Middle frontal gyrus (tissue), 1 donor: ENCODE measurements around the gene PSMC4.
A peak's percentile ranks its signal among the peaks of the same experiment; 100 is the strongest.

Experiments
- DNase-seq: peaks from one replicate; pipeline ENCODE4 v3.0.0-alpha.2; 2015; ENCODE audit warnings: low spot score; ENCODE audit errors: extremely low spot score

Gene PSMC4

DNA sequence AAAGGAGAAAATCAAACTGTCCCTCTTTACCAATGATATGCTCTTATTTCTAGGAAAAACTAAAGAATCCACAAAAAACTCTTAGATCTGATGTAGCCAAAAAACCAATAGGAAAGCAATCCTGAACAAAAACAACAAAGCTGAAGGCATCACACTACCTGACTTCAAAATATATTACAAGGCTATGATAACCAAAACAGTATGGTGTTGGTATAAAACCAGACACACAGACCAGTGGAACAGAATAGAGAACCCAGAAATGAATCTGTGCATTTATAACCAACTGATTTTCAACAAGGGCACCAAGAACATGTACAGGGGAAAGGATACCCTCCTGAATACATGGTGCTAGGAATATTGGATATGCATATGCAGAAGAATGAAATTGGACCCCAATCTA lies 16.2 kb downstream of the PSMC4 start:
- no peak for DNase-seq

DNA sequence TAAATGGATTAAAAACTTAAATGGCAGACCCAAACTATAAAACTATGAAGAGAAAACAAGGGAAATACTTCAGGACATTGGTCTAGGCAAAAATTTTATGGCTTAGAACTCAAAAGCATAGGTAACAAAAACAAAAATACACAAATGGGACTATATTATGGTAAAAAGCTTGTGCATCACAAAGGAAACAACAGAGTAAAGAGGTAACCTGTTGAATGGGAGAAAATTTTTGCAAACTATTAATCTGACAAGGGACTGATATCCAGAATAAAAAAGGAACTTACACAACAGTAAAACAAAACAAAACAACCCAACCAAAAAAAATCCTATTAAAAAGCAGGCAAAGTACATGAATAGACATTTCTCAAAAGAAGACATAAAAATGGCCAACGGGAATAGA lies 16.6 kb downstream of the PSMC4 start:
- no peak for DNase-seq

DNA sequence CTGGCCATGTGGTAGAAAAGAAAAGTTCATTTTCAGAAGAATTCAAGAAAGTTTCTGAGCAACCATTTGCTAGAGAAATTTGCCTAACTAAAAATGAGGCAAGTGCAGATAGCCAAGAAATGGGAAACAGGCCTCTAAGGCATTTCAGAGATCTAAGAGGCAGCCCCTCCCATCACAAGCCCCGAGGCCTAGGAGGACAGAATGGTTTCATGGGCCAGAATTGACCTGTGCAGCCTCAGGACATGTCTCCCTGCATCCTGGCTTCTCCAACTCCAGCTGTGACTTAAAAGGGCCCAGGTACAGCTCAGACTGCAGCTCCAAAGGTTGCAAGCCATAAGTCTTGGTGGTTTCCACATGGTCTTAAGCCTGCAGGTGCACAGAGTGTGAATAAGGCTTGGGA lies 22.6 kb downstream of the PSMC4 start:
- DNase-seq, result no peak

DNA sequence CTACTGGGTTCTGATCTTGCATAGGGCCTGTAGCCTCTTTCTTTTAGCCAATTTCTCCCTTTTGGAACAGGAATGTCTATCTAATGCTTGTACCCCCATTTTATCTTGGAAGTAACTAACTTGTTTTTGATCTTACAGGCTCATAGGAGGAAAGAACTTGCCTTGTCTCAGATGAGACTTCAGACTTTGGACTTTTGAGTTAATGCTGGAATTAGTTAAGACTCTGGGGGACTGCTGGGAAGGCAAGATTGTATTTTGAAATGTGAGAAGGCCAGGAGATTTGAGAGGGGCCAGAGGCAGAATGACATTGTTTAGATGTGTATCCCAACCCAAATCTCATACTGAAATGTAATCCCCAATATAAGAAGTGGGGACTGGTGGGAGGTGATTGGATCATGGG lies 23.4 kb downstream of the PSMC4 start:
- no peak for DNase-seq

DNA sequence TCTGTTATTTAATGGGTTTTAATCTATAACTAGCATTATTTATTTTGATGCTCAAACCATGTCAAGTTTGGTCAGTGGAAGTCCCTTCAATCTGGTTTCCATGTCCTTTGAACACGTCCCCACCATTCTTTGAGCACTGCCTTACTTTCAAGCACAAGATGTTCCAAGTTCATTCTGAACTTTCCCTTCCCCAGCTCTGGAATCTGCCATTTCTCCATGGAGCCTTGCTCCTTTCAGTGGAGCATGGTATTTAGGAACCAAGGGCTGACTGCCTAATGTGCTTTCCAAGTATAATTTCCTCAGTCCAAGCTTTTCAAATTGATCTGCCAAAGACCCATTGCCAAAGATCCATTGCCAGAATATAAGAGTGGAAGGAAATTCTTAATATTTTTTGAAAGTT lies 24.8 kb downstream of the PSMC4 start:
- DNase-seq, result no peak

DNA sequence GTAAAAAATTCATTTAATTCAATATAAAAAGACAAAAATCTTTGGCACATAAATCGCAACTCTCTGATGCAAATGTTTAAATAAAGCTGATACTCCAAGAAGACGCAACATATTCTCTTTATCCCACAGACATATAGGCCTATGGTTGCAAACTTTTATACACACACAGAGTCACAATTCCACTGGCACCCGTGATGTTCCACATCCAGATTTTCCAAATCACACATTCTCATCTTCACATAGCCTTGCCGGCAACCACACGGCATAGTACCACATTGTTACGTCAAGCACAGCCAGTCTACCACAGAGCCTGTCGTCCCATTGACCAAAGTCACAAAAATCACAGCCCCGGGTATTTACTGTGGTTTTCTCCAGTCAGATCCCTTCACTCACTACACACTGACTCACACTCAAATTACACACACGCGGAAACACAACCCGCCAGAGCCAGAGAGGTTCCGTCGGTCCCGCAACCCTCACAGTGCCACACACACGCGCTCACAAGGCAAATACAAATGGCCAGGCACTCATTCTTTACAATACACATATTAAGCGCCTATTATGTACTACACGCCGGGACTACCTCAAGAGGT lies 25.3 kb downstream of the PSMC4 start:
- peak; percentile 3 for DNase-seq

DNA sequence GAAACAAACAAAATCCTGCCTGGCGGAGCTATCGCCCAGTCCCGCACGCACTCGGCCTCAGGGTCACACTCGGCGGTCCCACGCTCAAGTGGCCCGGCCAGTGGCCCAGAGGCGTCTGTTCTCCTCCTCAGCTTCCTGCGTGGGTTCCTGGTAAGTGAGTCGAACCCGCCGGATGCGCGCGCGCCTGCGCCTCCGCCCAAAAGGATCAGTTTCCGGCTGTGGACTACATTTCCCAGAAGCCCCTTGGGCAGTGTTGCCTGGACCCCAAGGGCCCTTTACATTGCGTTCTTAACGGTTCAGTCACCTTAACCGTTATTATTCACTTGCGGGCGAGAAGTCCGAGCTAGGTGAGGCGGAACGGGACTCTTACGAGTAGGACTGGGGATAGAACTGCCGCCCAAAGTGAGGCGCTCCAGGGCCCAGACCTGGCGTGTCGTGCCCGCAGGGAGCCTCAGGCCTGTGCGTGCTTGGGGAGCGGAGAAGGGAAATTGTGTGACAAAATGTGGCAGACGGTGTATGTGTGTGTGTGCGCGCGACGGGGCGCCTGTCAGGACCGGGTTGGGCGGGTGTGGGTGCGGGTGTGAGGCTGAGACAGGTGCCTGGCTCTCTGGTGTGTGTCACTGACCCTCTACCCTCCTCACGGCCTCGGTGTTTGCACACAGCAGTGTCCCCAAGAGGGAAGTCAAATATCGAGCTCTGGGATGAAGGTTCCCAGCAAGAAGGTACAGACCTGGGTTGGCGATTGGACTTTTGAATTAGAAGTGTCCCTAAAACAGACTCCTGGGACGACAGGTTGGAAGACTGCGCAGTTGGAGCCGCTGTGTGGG lies 26.1 kb downstream of the PSMC4 start, which contains the start of gene ZNF546:
ZNF546 (plus strand) TSS at position 250 of the 827 bp plus-strand sequence. CDS start 1,267 bp downstream, outside the sequence.
- DNase-seq, result peak; percentile 81

DNA sequence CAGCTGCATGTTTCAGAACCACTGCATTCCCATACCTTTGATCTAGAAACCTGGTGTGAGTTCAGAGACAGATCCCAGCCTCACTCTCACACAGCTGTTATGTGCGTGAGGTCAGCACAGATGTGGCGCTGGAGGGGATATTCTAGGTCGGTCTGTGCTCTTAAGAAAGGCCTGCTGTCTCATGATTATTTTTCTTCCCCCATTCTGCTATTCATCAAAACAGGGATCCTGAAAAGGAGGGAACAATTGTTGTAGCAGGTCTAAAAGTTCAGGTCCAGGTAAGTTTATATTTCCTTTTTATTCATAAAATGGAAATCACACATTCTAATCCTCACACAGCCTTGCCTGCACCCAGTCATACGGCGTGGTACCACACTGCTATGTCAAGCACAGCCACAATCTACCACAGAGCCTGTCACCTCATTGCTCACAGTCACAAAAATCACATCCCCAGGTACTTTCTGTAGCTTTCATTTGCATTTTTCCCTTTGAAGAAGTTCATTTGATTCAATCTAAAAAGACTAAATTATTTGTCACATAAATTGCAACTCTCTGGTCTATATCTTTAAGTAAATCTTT lies 26.8 kb downstream of the PSMC4 start:
- no peak for DNase-seq

DNA sequence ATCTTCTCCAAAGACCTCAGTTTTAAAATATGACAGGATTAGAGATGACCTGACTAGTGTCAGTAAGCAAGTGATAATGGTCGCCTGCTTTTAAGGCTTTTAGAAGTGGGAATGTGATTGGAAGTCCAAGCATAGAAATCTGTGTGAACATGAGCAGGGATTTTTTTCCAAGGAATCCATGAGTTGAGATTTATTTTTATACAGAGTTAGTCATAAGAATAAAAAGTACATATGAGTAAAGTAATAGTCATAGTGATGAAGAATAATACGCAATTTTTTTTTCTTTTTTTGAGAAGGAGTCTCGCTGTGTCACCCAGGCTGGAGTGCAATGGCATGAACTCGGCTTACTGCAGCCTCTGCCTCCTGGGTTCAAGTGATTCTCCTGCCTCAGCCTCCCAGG lies 27.5 kb downstream of the PSMC4 start:
- no peak for DNase-seq

DNA sequence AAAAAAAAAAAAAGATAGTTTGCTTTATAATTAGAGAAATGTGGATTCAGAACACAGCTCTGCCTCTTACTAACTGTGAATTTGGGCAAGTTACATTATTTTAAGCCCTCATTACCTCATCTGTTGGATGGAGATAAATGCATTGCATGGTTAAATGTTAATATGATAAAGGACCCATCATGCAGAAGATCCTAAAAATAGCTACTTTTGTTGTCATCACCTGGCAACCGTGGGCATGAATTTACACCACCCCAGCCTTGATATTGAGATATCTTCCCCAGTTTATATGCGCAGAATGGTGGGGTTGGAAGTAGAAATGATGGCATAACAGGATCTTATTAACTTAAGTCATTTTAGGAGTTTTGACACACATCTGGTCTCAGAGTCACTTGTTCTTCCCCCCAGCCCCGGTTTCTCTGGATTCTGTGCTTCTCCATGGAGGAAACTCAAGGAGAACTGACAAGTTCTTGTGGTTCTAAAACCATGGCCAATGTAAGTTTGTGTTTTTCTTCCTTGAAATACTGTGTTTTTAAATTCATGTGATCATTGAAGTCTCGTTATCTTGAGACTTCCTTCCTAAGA lies 34.8 kb downstream of the PSMC4 start:
- DNase-seq, result no peak

DNA sequence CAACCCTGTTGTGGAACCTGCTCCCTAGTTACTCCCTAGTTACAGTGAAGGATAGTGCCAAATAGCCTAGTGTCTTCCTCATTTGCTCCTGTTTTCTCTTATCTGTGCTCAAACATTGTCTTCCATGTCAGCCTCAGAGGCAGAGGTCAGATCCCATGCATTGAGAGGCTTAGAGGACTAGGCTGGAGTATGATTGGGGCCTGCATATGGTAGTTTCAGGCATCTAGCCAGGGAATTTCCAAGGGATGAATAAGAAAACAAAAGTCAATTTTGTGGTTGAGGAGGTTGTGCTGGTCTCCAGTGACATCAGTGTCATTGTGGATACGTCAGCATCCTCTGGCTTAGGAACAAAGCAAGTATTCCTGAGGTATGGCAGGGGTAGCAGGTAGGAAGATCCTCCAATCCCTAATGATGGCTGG lies 35.3 kb downstream of the PSMC4 start:
- no peak for DNase-seq

DNA sequence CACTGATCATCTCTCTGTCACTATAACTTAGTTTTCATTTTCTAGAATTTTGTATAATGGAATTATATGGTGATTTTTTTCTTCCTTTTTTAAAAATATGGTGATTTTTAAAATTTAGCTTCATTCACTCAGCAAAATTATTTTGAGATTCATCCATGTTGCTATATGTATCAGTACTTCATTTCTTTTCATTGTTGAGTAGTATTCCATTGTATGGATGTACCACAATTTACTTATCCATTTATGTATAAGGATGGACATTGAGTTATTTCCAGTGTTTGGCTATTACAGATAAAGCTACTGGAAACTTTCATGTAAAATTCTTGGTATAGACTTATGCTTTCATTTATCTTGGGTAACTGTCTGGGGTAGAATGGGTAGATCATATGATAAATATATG lies 38.7 kb downstream of the PSMC4 start:
- no peak for DNase-seq

DNA sequence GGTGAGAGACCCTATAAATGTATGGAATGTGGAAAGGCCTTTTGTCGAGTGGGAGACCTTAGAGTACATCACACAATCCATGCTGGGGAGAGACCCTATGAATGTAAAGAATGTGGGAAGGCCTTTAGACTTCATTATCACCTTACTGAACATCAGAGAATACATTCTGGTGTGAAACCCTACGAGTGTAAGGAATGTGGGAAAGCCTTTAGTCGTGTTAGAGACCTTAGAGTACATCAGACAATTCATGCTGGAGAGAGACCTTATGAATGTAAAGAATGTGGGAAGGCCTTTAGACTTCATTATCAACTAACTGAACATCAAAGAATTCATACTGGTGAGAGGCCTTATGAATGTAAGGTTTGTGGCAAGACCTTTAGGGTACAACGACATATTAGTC lies 43.0 kb downstream of the PSMC4 start:
- DNase-seq, result no peak

DNA sequence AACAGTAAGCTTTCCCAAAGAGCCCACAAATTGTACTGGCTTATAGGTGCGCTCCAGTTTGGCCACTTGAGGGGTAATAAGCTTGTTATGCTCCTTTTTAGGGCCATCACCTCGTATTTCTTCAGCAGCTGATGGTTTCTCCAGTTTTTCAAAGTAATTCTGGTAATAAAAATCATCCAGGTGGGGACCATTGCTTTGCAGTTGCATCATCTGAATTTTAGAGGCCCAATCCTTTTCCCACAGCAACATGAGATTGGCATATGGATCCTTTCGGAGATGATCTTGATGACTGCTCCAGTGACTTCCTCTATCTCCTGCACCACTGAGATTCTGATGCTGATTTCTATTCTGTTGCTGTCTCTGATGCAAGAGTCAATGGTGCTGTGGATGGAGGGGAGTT lies 53.0 kb downstream of the PSMC4 start:
- DNase-seq, result no peak

DNA sequence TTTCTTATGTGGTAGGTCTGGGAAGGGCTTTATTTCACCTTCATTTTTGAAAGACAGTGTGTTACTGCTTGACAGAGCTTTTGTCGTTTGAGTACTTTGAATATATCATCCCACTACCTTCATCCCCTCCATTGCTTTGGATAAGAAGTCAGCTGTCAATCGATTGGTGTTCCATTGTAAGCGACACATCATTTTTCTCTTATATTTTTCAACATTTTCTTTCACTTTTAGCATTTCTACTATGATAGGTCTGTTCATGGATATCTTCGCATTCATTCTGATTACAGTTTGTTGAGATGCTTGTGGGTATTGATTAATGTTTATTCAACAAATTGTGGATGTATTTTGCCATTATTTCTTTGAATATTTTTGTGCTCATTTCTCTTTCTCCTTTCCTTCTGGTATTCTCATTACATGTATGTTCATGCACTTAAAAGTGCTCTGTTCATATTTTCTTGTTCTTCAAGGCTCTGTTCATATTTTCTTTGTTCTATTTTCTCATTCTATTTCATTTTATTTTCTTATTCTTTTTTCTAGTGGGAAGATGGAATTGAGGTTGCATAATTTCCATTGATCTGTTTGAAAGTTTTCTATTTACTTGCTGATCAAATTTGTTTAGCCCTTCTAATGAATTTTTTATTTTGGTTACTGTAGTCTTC lies 55.1 kb downstream of the PSMC4 start:
- no peak for DNase-seq

DNA sequence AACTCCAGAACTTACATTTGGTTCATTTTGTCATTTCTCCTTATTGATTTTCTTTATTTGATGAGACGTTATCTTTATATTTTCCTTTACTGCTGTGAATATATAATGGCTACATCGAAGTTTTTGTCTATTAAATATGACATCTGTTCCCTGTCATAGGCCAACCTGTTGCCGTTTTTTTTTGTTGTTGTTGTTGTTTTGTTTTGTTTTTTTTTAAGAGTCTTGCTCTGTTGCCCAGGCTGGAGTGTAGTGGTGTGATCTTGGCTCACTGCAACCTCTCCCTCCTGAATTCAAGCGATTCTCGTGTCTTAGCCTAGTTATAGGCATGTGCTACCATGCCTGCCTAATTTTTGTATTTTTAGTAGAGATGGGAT lies 55.6 kb downstream of the PSMC4 start:
- DNase-seq, result no peak
